LNCaP clone FGC (cell line): ENCODE results near the gene CDC45.

Experiments used
- DNase-seq: peaks from one replicate; pipeline ENCODE4 v3.0.0-alpha.2; 2011; ENCODE audit warnings: low read depth
- H3K4me3 ChIP-seq: 2 replicates; pipeline ENCODE4 v1.5.1; 2011; ENCODE audit warnings: mild to moderate bottlenecking, low read depth, low read length, control low read depth
- CTCF ChIP-seq: IDR thresholded peaks from 2 replicates; pipeline ENCODE4 v1.5.1; 2012; ENCODE audit warnings: mild to moderate bottlenecking; ENCODE audit not compliant: control insufficient read depth, insufficient read depth; ENCODE audit errors: extremely low read depth

Gene CDC45

GRCh38 chr22:19482297-19482696 lies 2.6 kb downstream of the CDC45 start:
- H3K4me3 ChIP-seq: no peak overlapping the region
- no peak for DNase-seq
- no peak for TF ChIP-seq CTCF

- no peak for TF ChIP-seq CTCF
- H3K4me3 ChIP-seq: no peak overlapping the region
- no peak for DNase-seq
Observed at GRCh38 chr22:19483481-19484244, 3.9 kb downstream of the CDC45 start.

GRCh38 chr22:19488285-19488684 lies 8.6 kb downstream of the CDC45 start:
- no peak for DNase-seq
- TF ChIP-seq CTCF: no peak
- H3K4me3 ChIP-seq: no peak overlapping the region

- no peak for DNase-seq
- no peak overlapping the region for H3K4me3 ChIP-seq
- peak; percentile 43 for TF ChIP-seq CTCF
Observed at GRCh38 chr22:19488884-19489843, 9.4 kb downstream of the CDC45 start.

GRCh38 chr22:19490628-19491230 lies 11.0 kb downstream of the CDC45 start:
- DNase-seq: no peak
- no peak for TF ChIP-seq CTCF
- H3K4me3 ChIP-seq: no peak overlapping the region

- no peak for TF ChIP-seq CTCF
- H3K4me3 ChIP-seq: no peak overlapping the region
- no peak for DNase-seq
Observed at GRCh38 chr22:19492504-19493174, 12.9 kb downstream of the CDC45 start.
